NCI-H1930 (cell line): ENCODE results near the gene KCNQ2.

Source experiments
- DNase-seq, 2 experiments: peaks; one replicate each; lab custom pipeline; 2025; lab: John Stamatoyannopoulos, UW

Gene KCNQ2

DNA sequence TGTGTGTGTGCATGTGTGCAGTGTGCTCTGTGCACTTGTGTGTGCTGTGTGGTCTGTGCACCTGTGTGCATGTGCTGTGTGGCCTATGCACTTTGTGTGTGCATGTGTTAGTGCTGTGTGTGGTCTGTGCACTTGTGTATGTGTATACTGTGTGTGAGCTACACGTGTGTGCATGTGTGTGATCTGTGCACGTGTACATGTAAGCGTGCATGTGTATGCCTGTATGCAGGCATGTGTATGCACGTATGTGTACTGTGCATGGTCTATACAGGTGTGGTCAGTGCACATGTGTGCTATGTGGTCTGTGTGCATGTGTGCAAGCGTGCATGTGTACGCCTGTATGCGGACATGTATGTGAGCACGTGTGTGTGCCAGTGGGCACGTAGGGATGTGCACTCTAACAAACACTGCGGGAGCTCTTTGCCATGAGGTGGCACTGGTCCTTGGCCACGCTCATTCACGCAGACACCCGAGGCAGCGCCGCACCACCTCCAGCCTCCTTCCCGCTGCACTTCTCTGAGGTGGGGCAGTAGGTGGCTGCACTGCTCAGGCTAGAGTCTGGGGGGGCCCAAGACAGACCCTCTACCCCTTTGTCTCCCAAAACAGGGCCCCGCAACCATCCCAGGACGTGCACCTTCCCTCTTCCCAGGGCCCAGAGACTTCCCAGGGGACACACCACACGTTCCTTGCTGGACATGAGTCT, 68.9 kb downstream of the KCNQ2 start:
- no peak for DNase-seq

DNA sequence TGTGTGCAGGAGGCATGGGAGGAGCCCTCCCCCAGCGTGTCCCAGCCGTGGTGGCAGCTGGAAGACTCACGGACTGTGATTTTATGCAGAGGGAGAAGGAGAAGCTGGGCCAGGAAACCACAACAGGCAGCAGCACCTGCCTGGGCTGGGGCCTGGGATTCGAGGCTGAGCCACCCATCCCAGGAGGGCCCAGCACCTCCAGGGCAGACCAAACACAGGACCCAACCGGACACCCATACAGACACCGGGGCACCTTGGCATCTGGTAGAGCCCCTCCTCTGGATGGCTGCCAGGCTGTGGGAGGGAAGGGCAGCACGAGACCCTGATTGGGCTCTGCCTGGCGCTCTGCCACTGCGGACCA, 69.6 kb downstream of the KCNQ2 start:
- no peak for DNase-seq

DNA sequence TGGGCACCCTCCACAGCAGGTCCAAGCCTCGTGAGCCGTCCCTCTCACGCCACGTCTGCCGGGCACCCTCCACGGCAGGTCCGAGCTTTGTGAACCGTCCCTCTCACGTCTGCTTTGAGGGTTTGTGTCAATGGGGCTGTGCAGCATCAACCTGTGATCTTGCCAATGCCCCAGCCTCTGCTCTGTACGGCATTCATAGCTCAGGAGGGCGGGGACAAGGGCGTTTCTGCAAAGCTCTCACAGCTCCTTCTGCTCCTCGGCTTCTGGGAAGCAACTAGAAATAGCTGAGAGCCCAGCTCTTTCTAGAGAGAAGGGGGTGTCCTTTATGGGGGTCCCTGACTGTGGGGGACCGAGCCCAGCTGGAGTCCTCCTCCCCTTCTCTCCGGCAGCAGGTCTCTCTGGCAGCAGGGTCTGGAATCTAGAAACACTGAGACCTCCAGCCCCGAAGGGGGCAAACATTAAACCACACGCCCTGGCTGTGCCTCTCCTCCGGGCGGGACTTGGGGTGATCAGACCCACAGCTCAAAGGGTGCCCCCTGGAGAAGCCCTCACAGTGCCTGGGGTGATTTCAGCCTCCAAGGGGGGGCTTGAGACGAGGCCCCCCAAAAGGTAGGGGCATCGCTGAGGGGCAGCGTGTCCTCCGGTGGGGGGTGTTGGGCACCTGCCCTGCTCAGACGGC, 70.1 kb downstream of the KCNQ2 start:
- no peak for DNase-seq

DNA sequence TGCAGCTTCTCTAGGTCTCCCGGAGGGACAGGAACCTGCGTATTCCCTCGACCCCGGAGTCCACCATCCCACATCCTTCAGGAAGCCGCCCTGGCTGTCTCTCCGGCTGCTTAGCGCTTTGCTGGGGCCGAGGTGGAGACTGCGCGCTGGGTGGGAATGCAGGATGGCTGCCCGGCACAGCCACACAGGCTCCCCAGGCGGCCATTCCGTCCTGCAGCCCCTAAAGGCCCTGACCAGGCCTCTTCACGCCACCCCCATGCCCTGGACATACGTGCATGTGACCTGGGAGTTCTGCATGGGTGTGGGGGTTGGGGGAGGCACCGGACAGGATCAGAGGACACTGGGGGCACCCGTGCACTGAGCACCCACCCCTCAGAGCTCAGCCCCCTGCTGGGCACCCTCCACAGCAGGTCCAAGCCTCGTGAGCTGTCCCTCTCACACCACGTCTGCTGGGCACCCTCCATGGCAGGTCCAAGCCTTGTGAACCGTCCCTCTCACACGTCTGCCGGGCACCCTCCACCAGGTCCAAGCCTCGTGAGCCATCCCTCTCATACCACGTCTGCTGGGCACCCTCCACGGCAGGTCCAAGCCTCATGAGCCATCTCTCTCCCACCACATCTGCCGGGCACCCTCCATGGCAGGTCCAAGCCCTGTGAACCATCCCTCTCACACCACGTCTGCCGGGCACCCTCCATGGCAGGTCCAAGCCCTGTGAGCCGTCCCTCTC, 70.9 kb downstream of the KCNQ2 start:
- no peak for DNase-seq

DNA sequence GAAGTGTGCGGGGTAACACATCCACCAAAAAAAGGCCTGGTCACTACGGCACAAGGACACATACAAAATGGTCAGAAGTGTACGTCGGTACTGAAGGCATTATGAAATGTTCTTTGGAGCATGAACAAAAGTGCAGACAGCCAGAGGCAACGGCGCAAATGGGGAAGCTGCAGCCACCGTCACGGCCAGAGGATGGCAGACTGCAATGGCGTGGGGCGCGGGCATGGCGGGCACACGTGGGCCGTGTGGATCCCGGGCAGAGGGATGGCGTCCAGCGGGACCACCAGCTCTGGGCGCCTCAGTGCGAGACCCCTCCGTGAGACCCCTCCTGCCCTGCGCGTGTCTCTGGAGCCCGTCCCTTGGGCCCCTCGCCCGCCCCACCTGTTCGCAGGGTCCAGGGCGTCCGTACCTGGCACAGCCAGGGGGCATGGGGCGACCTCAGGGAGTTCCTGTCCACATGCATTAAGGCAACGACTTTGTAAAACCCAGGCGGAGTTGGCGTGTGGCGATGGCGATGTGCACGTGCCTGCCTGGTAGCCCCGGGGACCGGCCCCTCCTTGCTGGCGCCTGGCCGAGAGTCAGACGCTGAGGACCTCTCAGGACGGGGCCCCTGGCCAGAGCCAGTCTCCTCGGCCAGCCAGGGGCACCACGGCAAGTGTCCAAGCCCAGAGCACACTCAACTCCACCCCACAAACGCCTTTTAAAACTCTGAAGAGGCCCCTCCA, 71.8 kb downstream of the KCNQ2 start:
- no peak for DNase-seq

DNA sequence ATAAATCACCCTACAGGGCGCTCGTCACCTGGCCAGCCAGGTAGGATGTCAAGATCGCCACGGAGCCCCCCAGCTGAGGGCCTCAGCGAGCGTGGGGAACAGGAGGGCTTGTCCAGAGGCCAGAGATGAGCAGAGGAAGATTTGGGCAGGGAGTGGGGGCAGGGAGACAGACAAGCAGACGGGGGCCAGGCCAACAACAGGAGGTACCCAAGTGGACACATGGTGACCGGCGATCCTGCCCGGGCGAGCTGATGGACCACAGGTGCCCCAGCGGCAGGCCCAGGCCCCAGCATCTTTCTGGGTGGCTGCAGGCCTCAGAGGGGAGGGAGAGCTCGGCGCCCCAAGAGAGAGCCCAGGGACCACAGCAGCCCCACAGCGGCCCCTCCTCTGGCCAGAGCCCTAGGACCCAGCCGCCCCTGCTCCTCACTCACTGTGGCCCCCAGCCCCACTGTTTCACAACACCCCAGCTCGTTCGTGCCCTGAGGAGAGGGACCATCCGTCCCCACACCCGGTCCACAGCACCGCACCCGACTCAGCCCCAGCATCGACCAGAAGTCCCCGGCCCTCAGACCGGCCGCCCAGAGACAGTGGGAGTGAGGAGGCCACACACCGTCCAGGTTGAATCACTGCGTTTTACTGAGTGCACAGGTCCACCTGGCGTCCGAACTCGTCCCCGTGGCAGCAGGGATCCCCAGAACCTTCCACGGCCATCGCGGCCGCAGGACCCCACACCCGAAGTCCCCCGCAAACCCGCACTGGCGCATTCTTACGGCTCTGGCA, 72.7 kb downstream of the KCNQ2 start:
- no peak for DNase-seq

DNA sequence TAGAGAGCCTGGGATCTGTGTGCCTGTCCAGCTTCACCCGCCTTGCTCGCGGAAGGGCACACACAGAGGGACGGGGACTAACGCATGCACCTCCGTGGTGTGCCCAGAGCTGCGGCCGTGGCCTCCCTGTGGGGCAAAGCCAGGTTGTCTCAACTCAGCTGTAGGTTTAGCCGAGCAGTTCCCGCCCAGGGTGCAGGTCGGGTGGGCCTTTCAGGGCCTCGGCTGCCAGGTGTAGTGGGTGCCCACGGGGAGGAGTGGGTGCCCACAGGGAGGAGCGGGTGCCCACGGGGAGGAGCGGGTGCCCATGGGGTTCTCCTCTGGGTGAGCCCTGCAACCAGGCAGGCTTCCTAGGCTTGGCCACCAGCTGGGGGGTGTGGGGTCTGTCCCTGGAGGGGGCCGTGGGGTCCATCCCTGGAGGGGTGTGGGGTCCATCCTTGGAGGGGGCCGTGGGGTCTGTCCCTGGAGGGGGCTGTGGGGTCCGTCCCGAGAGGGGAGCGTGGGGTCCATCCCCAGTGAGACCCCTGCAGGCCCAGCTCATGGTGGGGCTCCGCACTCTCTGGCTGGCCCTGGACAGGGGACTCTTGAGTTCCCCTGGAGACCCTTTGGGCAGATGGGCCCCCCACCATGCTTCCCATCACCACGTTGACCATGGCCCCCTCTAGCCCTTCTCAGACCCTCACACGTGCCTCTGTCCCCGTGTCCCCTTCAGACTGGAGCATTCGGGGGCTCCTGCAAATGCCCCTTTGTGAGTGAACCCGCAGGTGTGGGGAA, 73.5 kb downstream of the KCNQ2 start:
- DNase-seq, result no peak

DNA sequence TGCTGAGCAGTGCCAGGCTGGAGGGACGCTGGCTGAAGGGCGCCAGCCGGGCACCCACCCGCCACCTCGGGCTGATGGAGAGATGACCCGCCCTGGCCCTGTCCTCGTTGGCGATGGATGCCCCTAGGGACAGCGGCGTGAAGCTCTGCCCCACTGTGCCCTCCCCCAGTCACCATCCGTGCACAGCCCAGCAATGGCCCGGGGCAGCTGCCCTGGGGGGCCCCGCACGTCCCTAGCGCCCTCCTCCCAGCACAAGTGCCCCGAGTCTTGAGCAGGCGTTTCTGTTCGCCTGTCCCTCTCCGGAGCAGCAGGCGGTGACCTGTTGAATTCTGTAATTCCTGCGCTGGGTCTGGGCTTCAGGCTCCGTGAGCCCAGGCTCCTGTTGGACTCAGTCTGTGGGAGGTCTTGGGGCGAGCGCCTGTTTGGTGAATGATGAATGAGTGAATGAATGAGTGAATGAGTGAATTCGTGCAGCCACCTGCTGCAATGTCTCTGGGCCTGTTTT, 74.5 kb downstream of the KCNQ2 start:
- no peak for DNase-seq

DNA sequence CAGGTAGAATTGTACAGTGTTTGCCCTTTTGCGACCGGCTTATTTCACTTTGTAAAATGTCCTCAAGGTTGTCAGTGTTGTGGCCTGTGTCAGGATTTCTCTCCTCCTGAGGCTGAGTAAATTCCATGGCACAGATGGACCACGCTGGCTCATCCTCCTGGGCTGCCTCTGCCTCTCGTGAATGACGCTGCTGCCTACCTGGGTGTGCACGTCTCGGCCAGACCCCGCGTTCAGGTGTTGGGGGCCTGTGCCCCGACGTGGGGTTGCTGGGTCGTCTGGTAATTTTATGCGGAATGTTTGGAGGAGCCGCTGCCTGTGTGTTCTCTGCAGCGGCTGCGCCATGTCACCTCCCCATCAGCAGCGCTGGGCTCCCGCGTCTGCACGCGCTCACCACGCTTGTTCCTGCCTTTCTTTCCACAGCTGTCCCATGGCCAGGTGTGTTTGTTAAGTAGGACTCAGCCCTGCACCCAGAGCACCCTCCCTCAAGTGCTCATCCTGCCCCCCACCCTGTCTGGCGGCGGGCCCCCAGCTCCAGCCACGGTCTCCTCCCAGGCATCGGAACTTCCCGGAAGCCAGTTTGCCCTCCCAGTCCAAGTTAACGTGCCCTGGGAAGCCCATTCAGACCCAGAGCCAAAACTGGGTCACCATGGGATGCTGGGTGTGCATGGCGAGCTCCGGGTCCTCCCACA, 75.2 kb downstream of the KCNQ2 start:
- no peak for DNase-seq

DNA sequence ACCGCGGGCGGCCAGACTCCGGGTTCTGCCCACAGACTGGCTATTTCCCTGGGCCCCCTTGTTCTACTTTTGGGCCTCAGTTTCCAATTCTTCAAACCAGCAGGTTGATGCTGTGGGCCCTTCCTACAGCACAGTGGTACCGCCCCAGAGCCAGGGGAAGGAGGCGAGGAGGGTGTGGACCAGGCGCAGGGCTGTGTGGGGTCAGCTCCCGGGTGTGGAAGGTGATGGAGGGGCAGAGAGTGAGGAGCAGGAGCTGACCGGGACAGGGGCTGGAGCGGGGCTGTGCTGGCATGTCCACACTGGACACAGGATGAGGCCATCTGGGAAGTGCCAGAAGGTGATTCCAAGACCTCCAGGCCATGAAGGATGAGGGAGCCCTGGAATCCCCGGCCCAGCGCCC, 76.2 kb downstream of the KCNQ2 start:
- no peak for DNase-seq

DNA sequence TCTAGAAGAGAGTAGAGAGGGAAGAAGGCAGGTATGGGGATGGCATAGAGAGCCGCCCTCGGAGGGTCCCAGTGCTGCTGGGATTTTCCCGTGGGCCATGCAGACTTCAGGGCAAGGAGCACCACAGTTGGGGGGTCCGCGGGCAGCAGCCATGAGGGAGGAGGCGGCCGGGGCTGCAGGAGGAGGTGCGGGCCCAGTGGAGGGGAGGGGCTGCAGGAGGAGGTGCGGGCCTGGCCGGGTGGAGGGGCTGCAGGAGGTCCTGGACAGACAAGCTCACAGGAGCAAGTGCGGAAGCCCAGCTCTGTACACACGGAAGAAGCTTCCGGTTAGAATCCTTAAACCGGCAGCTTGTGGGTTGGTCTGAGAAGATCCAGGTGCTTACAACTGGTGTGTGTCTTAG, 76.7 kb downstream of the KCNQ2 start:
- DNase-seq, result no peak

DNA sequence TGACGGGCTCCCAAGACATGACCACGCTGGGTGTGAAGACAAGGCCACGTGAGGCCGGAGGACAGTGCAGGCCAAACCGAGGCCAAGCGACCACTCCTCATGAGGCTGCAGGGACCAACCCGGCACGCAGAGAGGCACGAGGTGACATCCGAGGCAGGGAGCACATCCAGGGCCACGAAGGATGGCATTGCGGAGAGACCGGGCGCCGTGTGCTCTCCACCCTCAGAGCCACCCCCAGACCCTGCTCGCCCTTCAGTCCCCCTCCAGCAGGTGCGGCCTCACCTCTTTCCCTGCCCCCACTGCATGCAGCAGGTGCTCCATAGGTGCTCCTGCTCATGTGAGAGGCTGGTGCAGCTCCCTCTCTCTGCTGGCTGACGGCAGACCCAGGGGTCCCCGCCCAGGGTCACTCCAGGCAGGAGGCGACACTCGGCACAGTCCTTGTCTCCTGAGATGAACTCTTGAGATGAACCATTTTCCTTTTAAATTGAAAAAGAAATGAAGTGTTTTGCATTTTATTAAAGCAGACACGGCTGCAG, 77.5 kb downstream of the KCNQ2 start:
- DNase-seq, result no peak

DNA sequence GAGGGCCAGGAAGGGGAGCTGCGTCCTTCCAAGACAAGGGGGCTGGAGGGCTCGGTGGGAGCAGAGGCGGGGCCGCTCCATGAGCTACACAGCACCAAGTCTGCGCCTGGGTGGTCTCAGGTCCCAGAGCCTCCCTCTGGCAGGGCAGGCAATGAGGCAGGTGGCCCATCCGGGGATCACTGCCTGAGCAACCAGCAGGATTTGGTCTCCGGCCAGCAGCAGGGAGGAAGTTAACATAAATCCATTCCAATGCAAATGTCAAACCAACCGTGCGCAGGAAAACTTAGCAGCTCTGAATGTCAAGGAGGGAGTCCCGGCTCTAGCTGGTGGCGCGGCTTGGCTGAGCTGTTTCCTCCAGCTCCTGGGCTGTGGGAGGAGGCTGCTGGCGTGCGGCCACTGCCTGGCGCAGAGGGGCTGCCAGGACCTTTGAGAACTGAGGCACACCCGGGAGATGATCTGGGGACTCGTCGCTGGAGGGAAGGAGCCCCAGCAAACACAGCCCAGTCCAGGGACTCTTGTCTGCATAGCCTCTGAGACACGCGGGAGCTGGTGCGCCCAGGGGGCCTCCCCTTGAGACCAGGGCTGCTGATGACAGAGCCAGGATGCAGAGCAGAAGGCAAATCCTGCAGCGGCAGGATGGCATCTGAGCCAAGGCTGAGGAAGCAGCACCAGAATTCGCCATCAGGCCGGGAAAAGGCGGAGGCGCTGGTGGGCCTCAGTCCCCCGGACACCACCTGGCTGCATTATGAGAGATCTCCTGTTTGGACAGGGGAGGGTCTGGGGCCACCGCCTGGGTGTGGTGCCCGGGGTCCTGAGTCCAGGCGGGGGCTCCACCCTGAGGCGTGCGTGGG, 78.2 kb downstream of the KCNQ2 start:
- DNase-seq, result no peak

DNA sequence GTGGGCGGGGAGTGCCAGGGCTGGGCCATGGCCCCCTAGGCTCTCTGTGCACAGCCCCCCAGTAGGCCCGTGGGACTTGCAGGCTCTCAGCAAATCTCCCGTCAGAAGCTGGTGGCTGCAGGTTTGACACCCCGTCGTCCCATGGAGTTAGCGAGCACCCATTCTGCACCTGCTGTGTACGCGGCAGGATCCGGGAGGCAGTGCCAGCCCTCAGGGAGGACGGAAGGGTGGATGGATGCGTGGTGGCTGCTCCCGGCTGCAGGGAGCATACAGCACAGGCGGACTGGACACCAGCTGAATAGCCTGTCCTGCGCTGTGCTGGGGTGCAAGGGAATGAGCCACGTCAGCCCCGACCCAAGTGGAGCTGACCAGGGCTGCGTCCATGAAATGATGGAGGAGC, 78.9 kb downstream of the KCNQ2 start:
- no peak for DNase-seq

DNA sequence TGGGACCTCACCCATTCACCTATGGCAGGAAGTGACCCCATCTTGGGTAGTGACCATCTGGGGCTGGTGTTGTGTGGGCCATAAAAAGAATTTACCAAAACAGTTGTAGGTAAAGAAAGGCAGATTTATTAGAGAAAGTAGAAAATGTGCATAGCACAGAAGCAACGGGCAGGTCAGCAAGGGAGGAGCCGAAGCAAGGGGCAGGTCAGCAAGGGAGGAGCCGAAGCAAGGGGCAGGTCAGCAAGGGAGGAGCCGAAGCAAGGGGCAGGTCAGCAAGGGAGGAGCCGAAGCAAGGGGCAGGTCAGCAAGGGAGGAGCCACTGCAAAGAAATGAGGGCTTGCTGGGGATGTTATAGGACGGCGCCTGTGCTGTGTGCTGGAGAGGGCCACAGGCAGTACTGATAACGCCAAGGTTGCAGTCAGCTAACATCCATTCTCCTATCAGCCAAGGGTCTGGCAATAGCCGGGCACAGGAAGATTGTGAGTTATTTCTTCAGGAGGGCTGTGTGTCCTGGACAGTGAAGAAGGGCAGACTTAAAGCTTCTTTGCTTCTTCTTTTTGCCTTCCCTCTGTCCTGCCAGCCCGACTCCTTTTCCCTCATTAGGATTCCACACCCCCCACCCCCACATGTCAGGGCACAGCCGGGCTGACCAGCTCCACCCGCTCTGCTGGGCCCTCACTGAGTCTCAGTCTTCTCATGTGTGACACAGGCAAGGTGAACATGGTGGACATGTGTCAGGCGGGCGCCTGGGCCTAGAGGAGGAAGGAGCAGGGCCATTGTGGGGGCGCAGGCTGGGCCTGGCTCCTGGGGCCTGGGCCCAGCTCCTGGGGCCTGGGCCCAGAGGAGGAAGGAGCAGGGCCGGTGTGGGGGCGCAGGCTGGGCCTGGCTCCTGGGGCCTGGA, 79.7 kb downstream of the KCNQ2 start:
- no peak for DNase-seq

DNA sequence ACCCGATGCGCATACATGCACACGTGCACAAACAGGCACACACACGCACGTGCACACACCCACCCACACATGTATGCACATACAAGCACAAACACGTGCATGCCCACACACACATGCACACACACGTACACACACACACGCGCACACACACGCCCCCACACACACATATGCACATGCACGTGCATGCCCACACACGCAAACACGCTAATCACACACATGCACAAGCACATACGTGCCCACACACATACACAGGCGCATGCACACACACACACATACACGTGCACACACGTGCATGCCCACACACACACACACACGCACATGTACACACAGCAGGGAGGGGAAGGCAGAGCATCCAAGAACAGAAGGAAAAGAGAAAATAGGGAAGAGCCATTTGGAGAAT, 84.5 kb downstream of the KCNQ2 start:
- no peak for DNase-seq

DNA sequence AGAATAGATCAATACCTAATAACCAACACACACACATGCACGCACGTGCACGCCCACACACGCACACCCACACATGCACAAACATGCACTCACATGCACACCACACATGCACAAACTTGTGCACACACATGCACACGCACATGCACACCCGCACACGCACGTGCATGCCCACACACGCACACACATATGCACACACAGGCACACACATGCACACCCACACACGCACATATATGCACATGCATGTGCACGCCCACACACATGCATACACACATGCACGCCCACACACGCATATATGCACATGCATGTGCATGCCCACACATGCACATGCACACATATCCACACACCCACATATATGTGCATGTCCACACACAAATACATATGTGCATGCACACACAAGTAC, 85.1 kb downstream of the KCNQ2 start:
- DNase-seq, result no peak

DNA sequence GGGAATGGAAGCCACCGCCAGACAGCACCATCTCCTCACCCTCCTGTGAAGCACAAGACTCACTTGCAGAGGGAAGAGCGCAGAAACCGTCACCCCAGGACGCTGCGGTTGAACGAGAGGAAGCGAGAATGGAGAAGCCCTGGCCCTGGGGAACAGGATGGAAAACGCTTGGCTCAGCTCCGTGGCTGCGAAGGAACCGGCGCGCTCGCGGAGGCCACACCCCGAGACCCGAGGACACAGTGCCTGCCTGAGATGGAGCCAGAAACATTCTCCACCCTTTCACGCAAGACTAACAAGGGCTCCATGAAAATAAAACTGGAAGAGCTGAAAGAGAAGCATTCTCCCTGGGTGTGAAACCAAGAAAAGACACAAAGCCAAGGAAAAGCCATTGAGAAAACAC, 86.0 kb downstream of the KCNQ2 start:
- DNase-seq, result no peak
